Measurements from ENCODE around the gene BICD2. TPM values are rescaled to one million over a fixed set of nuclear protein-coding genes. Genes with fewer than 3 reads are reported as not detected.

The BICD2 gene
- total and polyA plus RNA-seq, 9 of the 15 experiments (the other 6 are each of a cell fraction or from before 2014, with no cell fraction given) = 3.6 to 23.4 (median 11.8) TPM

DNA sequence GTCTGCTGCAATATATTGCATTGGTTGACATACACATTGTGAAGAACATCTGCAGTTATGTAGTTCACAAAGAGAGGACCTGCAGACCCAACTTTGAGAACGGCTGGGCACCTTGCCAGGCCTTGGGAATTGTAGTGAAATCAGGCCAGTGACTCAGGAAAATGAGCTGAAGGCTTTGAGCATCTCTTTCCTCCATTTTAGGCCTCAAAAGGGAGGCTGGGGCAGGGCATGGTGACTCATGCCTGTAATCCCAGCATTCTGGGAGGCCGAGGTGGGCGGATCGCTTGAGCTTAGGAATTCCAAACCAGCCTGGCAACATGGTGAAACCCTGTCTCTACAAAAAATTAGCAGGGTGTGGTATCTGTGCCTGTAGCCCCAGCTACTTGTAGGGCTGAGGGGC, 93.3 kb downstream of the BICD2 start (continued):
- TF ChIP-seq NFE2 (IDR thresholded peaks at IDR 0.05; ENCODE audit: low read depth) = peak; percentile 70
- no peak for TF ChIP-seq NCOA2 (IDR thresholded peaks at IDR 0.05; ENCODE audit: partially characterized antibody in 2 of 2)
- peak; percentile 64; the same call in 1 of the 2 replicates for TF ChIP-seq DPF2 (IDR thresholded peaks at IDR 0.05)
- TF ChIP-seq ZNF143 (CRISPR knock-in tag; IDR thresholded peaks at IDR 0.05) = no peak
- peak; percentile 42; the same call in 1 of the 2 replicates for TF ChIP-seq C11orf30 (IDR thresholded peaks at IDR 0.05; ENCODE audit: low read depth)
- no peak for TF ChIP-seq KDM4B (IDR thresholded peaks at IDR 0.05; ENCODE audit: borderline replicate concordance in 2 of 2, low read depth in 1 of 2)

DNA sequence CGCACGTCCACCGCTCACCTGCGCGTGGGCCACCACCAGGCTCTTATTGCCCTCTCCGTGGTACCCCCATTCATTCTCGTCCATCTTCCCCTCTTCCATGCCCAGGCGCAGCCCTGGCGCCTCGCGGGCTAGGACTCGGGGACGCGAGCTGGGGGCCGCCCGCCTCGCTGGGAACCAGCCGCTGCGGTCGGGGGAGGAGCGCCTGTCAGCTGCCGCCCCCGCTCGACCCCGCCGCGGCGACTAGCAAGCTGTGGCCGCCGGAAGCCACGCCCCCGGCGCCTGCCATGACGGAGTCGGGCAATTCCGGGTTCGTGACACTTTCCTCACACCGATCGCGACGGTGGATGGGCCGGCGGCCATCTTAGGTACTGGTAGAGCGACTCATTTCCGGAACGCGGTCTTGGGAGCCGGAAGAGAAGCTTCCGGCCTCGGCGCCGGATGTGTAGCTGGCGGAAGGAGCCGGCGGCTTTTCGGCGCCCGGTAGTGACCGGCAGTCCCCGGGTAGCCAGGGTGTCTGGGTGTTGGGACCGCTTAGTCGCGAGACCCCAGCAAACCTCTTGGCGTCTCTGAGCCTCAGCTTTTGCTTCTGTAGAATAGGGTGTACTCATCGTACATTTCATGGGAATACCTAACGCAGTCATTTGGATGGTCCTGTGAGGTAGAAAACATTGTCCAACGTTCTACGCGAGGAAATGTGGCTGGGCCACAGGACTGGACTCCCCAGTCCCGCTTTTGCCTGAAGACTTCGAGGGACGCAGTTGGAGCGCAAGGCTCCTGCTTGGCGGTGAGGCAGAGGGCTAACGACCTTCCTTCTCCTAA, 94.5 kb downstream of the BICD2 start, which contains the start of gene IPPK:
Gene IPPK, minus strand, starts transcription at position 242 of the 819 bp plus-strand sequence. Its CDS starts 143 bp downstream, at position 99.
- POLR2A ChIA-PET = interaction anchor here (0.5 to 2.4 kb wide), 11 partner anchors 10 to 436 kb away, joined by 3 to 8 read pairs (median 4); partner anchors contain the start of gene CENPP
- CTCF ChIA-PET (ENCODE audit: low intra/inter-chr PET ratio) = no interaction called here
- H3K79me2 ChIP-seq (ENCODE audit: control insufficient read depth, insufficient read depth, low read length) = peaks cover 58% of the 10 kb centered on the region
- DNase-seq (ENCODE audit: extremely low read depth in 1 of 4, low spot score in 3 of 4) = peak; percentile 96 to 99 (median 97)
- 1% methylated on average over 61 of the region's 75 CpGs for WGBS (ENCODE audit: insufficient coverage, low coverage, missing lambda C conversion rate)
- H3K9ac ChIP-seq (ENCODE audit: insufficient read depth in 1 of 2, low read depth in 2 of 2, low read length in 2 of 2) = peak within 1 kb of the TSS; percentile 98 to 100
- peak within 1 kb of the TSS; percentile 99 for H3K4me2 ChIP-seq (ENCODE audit: insufficient read depth, low read length)
- peak; percentile 94 for ATAC-seq
- H3K27me3 ChIP-seq (ENCODE audit: control insufficient read depth in 2 of 2, insufficient read depth in 2 of 2, low read length in 2 of 2) = no peaks in the 10 kb centered on the region
- H3K4me1 ChIP-seq (replicated peaks in 1 of 2; ENCODE audit: control insufficient read depth in 2 of 2, insufficient read depth in 2 of 2, low read length in 2 of 2) = peaks cover 11 to 20% of the 10 kb centered on the region in 2 experiments; a peak in 4 of 5 replicates
- intact Hi-C loops (cut with micrococcal nuclease) = no loop called here
- H3K4me3 ChIP-seq = peak within 1 kb of the TSS; percentile 66
- peak within 1 kb of the TSS; percentile 98 for H3K27ac ChIP-seq (ENCODE audit: extremely low read depth, low read depth, low read length)
- no peaks in the 10 kb centered on the region; the same call in 1 of the 2 replicates for H3K9me3 ChIP-seq (replicated peaks; ENCODE audit: control insufficient read depth, insufficient read depth, low read depth, low read length)
- peaks cover 7% of the 10 kb centered on the region for H4K20me1 ChIP-seq (replicated peaks; ENCODE audit: control insufficient read depth, insufficient read depth, low read length)
- in situ Hi-C loops (cut with MboI) = no loop called here
- BruUV-seq (replicated peaks) = no TSS peak
- H3K36me3 ChIP-seq (ENCODE audit: control insufficient read depth, insufficient read depth, low read length) = peaks cover 17% of the 10 kb centered on the region; the same call in 2 of the 3 replicates
- peak within 1 kb of the TSS; percentile 92 for H2AFZ ChIP-seq (ENCODE audit: low read depth, low read length)
- peaks cover 3% of the 10 kb centered on the region for H3K9me1 ChIP-seq (ENCODE audit: control insufficient read depth, insufficient read depth, low read length)
- FAIRE-seq = peak; percentile 90
- TF ChIP-seq TAF1 (IDR thresholded peaks at IDR 0.05; ENCODE audit: control insufficient read depth, extremely low read depth, insufficient read depth, low read length, severe bottlenecking) (peak; percentile 87), CBFB (CRISPR knock-in tag; IDR thresholded peaks at IDR 0.05) (peak; percentile 69; the same call in 1 of the 2 replicates), KDM5B (IDR thresholded peaks at IDR 0.05; ENCODE audit: insufficient replicate concordance, low read depth, low read length) (peak; percentile 74), DIDO1 (tag; IDR thresholded peaks at IDR 0.05; ENCODE audit: low read depth) (peak; percentile 83), ZFX (CRISPR knock-in tag; IDR thresholded peaks at IDR 0.05) (peak; percentile 83), ZKSCAN1 (IDR thresholded peaks at IDR 0.05; ENCODE audit: low read depth, low read length) (0 out of 2 replicates have a peak, but pooled peaks have one; percentile 38), ERF (CRISPR knock-in tag; IDR thresholded peaks at IDR 0.05) (0 out of 2 replicates have a peak, but pooled peaks have one; percentile 11), RNF2 (IDR thresholded peaks at IDR 0.05) (no peak)
- TF ChIP-seq, protein P1, sequence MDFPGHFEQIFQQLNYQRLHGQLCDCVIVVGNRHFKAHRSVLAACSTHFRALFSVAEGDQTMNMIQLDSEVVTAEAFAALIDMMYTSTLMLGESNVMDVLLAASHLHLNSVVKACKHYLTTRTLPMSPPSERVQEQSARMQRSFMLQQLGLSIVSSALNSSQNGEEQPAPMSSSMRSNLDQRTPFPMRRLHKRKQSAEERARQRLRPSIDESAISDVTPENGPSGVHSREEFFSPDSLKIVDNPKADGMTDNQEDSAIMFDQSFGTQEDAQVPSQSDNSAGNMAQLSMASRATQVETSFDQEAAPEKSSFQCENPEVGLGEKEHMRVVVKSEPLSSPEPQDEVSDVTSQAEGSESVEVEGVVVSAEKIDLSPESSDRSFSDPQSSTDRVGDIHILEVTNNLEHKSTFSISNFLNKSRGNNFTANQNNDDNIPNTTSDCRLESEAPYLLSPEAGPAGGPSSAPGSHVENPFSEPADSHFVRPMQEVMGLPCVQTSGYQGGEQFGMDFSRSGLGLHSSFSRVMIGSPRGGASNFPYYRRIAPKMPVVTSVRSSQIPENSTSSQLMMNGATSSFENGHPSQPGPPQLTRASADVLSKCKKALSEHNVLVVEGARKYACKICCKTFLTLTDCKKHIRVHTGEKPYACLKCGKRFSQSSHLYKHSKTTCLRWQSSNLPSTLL (IDR thresholded peaks at IDR 0.05) = no peak
- TF ChIP-seq, protein P2, sequence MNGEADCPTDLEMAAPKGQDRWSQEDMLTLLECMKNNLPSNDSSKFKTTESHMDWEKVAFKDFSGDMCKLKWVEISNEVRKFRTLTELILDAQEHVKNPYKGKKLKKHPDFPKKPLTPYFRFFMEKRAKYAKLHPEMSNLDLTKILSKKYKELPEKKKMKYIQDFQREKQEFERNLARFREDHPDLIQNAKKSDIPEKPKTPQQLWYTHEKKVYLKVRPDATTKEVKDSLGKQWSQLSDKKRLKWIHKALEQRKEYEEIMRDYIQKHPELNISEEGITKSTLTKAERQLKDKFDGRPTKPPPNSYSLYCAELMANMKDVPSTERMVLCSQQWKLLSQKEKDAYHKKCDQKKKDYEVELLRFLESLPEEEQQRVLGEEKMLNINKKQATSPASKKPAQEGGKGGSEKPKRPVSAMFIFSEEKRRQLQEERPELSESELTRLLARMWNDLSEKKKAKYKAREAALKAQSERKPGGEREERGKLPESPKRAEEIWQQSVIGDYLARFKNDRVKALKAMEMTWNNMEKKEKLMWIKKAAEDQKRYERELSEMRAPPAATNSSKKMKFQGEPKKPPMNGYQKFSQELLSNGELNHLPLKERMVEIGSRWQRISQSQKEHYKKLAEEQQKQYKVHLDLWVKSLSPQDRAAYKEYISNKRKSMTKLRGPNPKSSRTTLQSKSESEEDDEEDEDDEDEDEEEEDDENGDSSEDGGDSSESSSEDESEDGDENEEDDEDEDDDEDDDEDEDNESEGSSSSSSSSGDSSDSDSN (IDR thresholded peaks at IDR 0.05; ENCODE audit: borderline replicate concordance in 1 of 2, low read depth in 2 of 2, low read length in 2 of 2) = peak; percentile 96 to 98
